H1 (cell line): Measurements from ENCODE around the gene ADGRB3. TPM values are rescaled to one million over a fixed set of nuclear protein-coding genes. Genes with fewer than 3 reads are reported as not detected.

Experiments used
- CTCF ChIA-PET: fragments of 300-600 bp; sonication (Branson Sonifier 250); formaldehyde crosslinking; loops from one replicate; lab custom pipeline; 2021; ENCODE audit not compliant: partially characterized antibody; lab: Charles Lee
- POLR2A ChIA-PET: fragments of 300-600 bp; sonication (Branson Sonifier 250); formaldehyde crosslinking; loops from one replicate; lab custom pipeline; 2021; ENCODE audit warnings: inconsistent platforms; ENCODE audit not compliant: partially characterized antibody; lab: Charles Lee
- DNase-seq, 2 experiments: peaks; one replicate each; pipeline versions ENCODE4 v3.0.0 to v3.0.0-alpha.2; 2010 to 2022; ENCODE audit warnings: low spot score in 2 of 2, low read depth in 1 of 2, mixed read lengths in 1 of 2
- FAIRE-seq: peaks from 2 replicates; lab custom pipeline; 2011; peaks lifted over from hg19 to GRCh38; lab: Jason Lieb, UNC
- H2AFZ ChIP-seq: 2 replicates; pipeline ENCODE4 v1.8.1; 2012; ENCODE audit warnings: low read length, inconsistent platforms
- H2AK5ac ChIP-seq: 2 replicates; pipeline ENCODE4 v1.6.1; 2013; ENCODE audit warnings: low read depth, low read length
- H2BK120ac ChIP-seq: replicated peaks from 2 replicates; pipeline ENCODE3; 2013; ENCODE audit warnings: low read depth, low read length, inconsistent platforms
- H2BK12ac ChIP-seq: 2 replicates; pipeline ENCODE4 v1.6.1; 2013; ENCODE audit warnings: low read depth, low read length
- H2BK15ac ChIP-seq: 2 replicates; pipeline ENCODE4 v1.6.1; 2013; ENCODE audit warnings: low read length
- H2BK20ac ChIP-seq: 2 replicates; pipeline ENCODE4 v1.6.1; 2013; ENCODE audit warnings: low read length
- H2BK5ac ChIP-seq: 2 replicates; pipeline ENCODE4 v1.6.1; 2013; ENCODE audit warnings: low read depth, low read length
- H3K14ac ChIP-seq: 2 replicates; pipeline ENCODE4 v1.6.1; 2013; ENCODE audit warnings: inconsistent platforms; ENCODE audit not compliant: insufficient read length
- H3K18ac ChIP-seq: 2 replicates; pipeline ENCODE4 v1.6.1; 2013; ENCODE audit warnings: low read length; ENCODE audit errors: extremely low read depth
- H3K23ac ChIP-seq: 2 replicates; pipeline ENCODE4 v1.6.1; 2013; ENCODE audit warnings: inconsistent platforms; ENCODE audit not compliant: insufficient read length
- H3K23me2 ChIP-seq: 2 replicates; pipeline ENCODE4 v1.6.1; 2013; ENCODE audit warnings: low read depth, low read length
- H3K27ac ChIP-seq: 2 replicates; pipeline ENCODE4 v1.6.1; 2011; ENCODE audit warnings: low read depth, low read length, inconsistent platforms
- H3K27me3 ChIP-seq, 4 experiments: replicated peaks in 1 of 4; 1 replicate in 1 of 4; 2 replicates in 3 of 4; pipeline versions ENCODE4 v1.6.1 to v1.8.1; 2011 to 2013; ENCODE audit warnings: low read length in 3 of 4, mild to moderate bottlenecking in 3 of 4, inconsistent platforms in 2 of 4, mixed read lengths in 2 of 4, moderate library complexity in 1 of 4; ENCODE audit not compliant: control insufficient read depth in 3 of 4, insufficient read depth in 3 of 4; ENCODE audit errors: extremely low read depth in 1 of 4
- H3K36me3 ChIP-seq, 4 experiments: 2 replicates each; pipeline versions ENCODE4 v1.6.1 to v1.8.1; 2011 to 2013; ENCODE audit warnings: mild to moderate bottlenecking in 4 of 4, low read length in 3 of 4, moderate library complexity in 2 of 4, control low read depth in 1 of 4, inconsistent platforms in 1 of 4; ENCODE audit not compliant: insufficient read depth in 4 of 4, control insufficient read depth in 2 of 4
- H3K4ac ChIP-seq: replicated peaks from 2 replicates; pipeline ENCODE3; 2013; ENCODE audit warnings: low read length, low read depth, mixed read lengths, inconsistent platforms; ENCODE audit not compliant: insufficient read length
- H3K4me1 ChIP-seq, 4 experiments: replicated peaks in 1 of 4; 1 replicate in 1 of 4; 2 replicates in 3 of 4; pipeline versions ENCODE4 v1.6.1 to v1.8.1; 2011 to 2013; ENCODE audit warnings: low read length in 3 of 4, inconsistent platforms in 2 of 4, mixed read lengths in 1 of 4; ENCODE audit not compliant: insufficient read depth in 4 of 4, control insufficient read depth in 3 of 4
- H3K4me2 ChIP-seq, 2 experiments: 2 replicates each; pipeline versions ENCODE4 v1.6.1 to v1.8.1; 2011 to 2013; ENCODE audit warnings: low read depth in 2 of 2, low read length in 2 of 2, control low read depth in 1 of 2, inconsistent platforms in 1 of 2, mild to moderate bottlenecking in 1 of 2; ENCODE audit not compliant: insufficient read depth in 1 of 2
- H3K4me3 ChIP-seq, 4 experiments: fragments of 200-600, 300-600 bp in 1 of 4; sonication (generic), shearing (Covaris generic), sonication (Bioruptor Twin) in 1 of 4; 2 replicates each; pipeline versions ENCODE4 v1.5.1 to v1.8.1; 2011 to 2016; ENCODE audit warnings: low read length in 4 of 4, low read depth in 3 of 4, control low read depth in 2 of 4, inconsistent platforms in 2 of 4, mild to moderate bottlenecking in 2 of 4, mixed read lengths in 1 of 4, moderate library complexity in 1 of 4; ENCODE audit not compliant: insufficient read depth in 2 of 4; ENCODE audit errors: extremely low read depth in 1 of 4
- H3K56ac ChIP-seq: replicated peaks from 2 replicates; pipeline ENCODE3; 2013; ENCODE audit warnings: low read depth, mild to moderate bottlenecking, mixed read lengths, low read length, inconsistent platforms; ENCODE audit not compliant: insufficient read length
- H3K79me1 ChIP-seq: 2 replicates; pipeline ENCODE4 v1.6.1; 2013; ENCODE audit warnings: low read depth, low read length, control low read depth
- H3K79me2 ChIP-seq, 2 experiments: 2 replicates each; pipeline versions ENCODE4 v1.6.1 to v1.8.1; 2012 to 2013; ENCODE audit warnings: low read length in 2 of 2, mild to moderate bottlenecking in 2 of 2, inconsistent platforms in 1 of 2; ENCODE audit not compliant: insufficient read depth in 2 of 2, control insufficient read depth in 1 of 2
- H3K9ac ChIP-seq, 4 experiments: replicated peaks in 1 of 4; 1 replicate in 1 of 4; 2 replicates in 3 of 4; pipeline versions ENCODE4 v1.6.1 to v1.8.1; 2011 to 2013; ENCODE audit warnings: low read depth in 3 of 4, low read length in 3 of 4, control low read depth in 2 of 4, mild to moderate bottlenecking in 2 of 4, moderate library complexity in 2 of 4, inconsistent platforms in 1 of 4; ENCODE audit errors: extremely low read depth in 1 of 4
- H3K9me3 ChIP-seq, 2 experiments: 2 replicates each; pipeline versions ENCODE4 v1.6.1 to v1.8.1; 2012 to 2013; ENCODE audit warnings: mild to moderate bottlenecking in 2 of 2, moderate library complexity in 2 of 2, control low read depth in 1 of 2, inconsistent platforms in 1 of 2, low read depth in 1 of 2, low read length in 1 of 2, mixed read lengths in 1 of 2; ENCODE audit not compliant: insufficient read depth in 2 of 2
- H4K20me1 ChIP-seq, 2 experiments: replicated peaks in 1 of 2; 2 replicates each; pipeline versions ENCODE3 to v1.8.1; 2011 to 2013; ENCODE audit warnings: inconsistent platforms in 2 of 2, low read length in 2 of 2, mild to moderate bottlenecking in 1 of 2; ENCODE audit not compliant: insufficient read depth in 2 of 2, control insufficient read depth in 1 of 2
- H4K5ac ChIP-seq: 2 replicates; pipeline ENCODE4 v1.6.1; 2013; ENCODE audit warnings: low read length, low read depth, mixed read lengths, inconsistent platforms; ENCODE audit not compliant: insufficient read length
- H4K8ac ChIP-seq: 2 replicates; pipeline ENCODE4 v1.8.0; 2013; ENCODE audit warnings: mild to moderate bottlenecking, moderate library complexity, low read length, inconsistent platforms; ENCODE audit not compliant: insufficient read depth; ENCODE audit errors: extremely low read depth
- H4K91ac ChIP-seq: replicated peaks from 2 replicates; pipeline ENCODE3; 2013; ENCODE audit warnings: low read length, mixed read lengths, inconsistent platforms; ENCODE audit not compliant: insufficient read length
- BACH1 ChIP-seq: IDR thresholded peaks from 2 replicates; pipeline ENCODE4 v1.6.1; 2012; ENCODE audit warnings: low read length, improper control_type of control experiment
- CHD1 ChIP-seq: IDR thresholded peaks from 2 replicates; pipeline ENCODE4 v1.6.1; 2012; ENCODE audit warnings: low read depth, low read length, improper control_type of control experiment
- CTBP2 ChIP-seq: IDR thresholded peaks from 2 replicates; pipeline ENCODE4 v1.7.0; 2011; ENCODE audit warnings: borderline replicate concordance, mild to moderate bottlenecking, moderate library complexity, mixed read lengths, low read length; ENCODE audit not compliant: insufficient read depth, insufficient read length
- E2F6 ChIP-seq: IDR thresholded peaks from 2 replicates; pipeline ENCODE4 v1.6.1; 2012; ENCODE audit warnings: inconsistent platforms
- MAFK ChIP-seq: IDR thresholded peaks from 2 replicates; pipeline ENCODE4 v1.6.1; 2012; ENCODE audit warnings: low read depth, mild to moderate bottlenecking, improper control_type of control experiment, low read length
- POLR2A ChIP-seq, 2 experiments: IDR thresholded peaks; 1 replicate in 1 of 2; 2 replicates in 1 of 2; pipeline ENCODE4 v1.6.1; 2011; ENCODE audit warnings: low read depth in 2 of 2, low read length in 2 of 2, mild to moderate bottlenecking in 2 of 2; ENCODE audit errors: control extremely low read depth in 1 of 2
- ZNF274 ChIP-seq: IDR thresholded peaks from 2 replicates; pipeline ENCODE4 v1.7.0; 2012; ENCODE audit warnings: low read length, borderline replicate concordance; ENCODE audit errors: extremely low read depth
- WGBS, 2 experiments: shearing (Covaris generic) in 1 of 2; methylation state at CpG; one replicate each; pipeline versions ENCODE4 v1.1.6 to v1.1.7; 2013 to 2015; ENCODE audit warnings: low lambda C conversion rate in 2 of 2, mixed read lengths in 2 of 2, inconsistent platforms in 1 of 2, low coverage in 1 of 2, missing lambda C conversion rate in 1 of 2; ENCODE audit not compliant: insufficient replicate concordance in 2 of 2, insufficient coverage in 1 of 2, insufficient read length in 1 of 2; ENCODE audit errors: extremely low coverage in 1 of 2, missing lambda C conversion rate in 1 of 2; 5-methylcytosine and 5-hydroxymethylcytosine counted together
- polyA plus RNA-seq, 7 experiments: library from polyadenylated mRNA; depleted of rRNA in 3 of 7; stranded (reverse) in 5 of 7; unstranded in 2 of 7; fragments of >200 nt in 5 of 7; fragments of 200-250 nt in 2 of 7; gene quantifications; 1 replicate in 5 of 7; 2 replicates in 1 of 7; 4 replicates in 1 of 7; pipeline versions ENCODE4 v1.2.1 to v1.2.3, GENCODE V29; 2011 to 2013; ENCODE audit warnings: missing spikeins in 2 of 7, mixed read lengths in 2 of 7
- total RNA-seq: library from RNA; stranded (reverse); fragmentation: NEBNext Ultra II Directional; extraction: Animal tissue kit (Norgen Biotek cat#: 25700); gene quantifications from 2 replicates; pipeline ENCODE4 v1.2.1, GENCODE V29; 2021

Gene ADGRB3
- total and polyA plus RNA-seq, 2 of the 8 experiments (the other 6 are each of a cell fraction or from before 2014, with no cell fraction given) = 0.35 to 1.2 TPM

GRCh38 chr6:69422475-69422874 is 787.4 kb downstream of the ADGRB3 start:
- 89% methylated on average over 3 of the region's 3 CpGs; no CpG with 5 or more reads in 1 of the 2 experiments for WGBS, 2 experiments
- Histone ChIP-seq H4K5ac (no peak overlapping the region), H3K23me2 (no peaks in the 10 kb centered on the region), H3K4me1 (no peaks in the 10 kb centered on the region), H2BK12ac (no peak overlapping the region), H4K8ac (no peak overlapping the region), H3K36me3 (no peaks in the 10 kb centered on the region), H3K27me3 (peaks cover 0 to 1% (median 0%) of the 10 kb centered on the region in 4 experiments; a peak in 1 of 7 replicates), H4K20me1 (no peaks in the 10 kb centered on the region), H3K4me2 (no peak overlapping the region), H3K4me3 (no peak overlapping the region), H3K18ac (no peak overlapping the region), H2BK20ac (no peak overlapping the region), H3K9me3 (no peaks in the 10 kb centered on the region), H2BK5ac (no peak overlapping the region), H3K79me1 (no peaks in the 10 kb centered on the region), H2AFZ (no peak overlapping the region), H3K23ac (no peak overlapping the region), H2AK5ac (no peak overlapping the region), H4K91ac (no peak overlapping the region), H3K56ac (no peak overlapping the region), H3K79me2 (no peaks in the 10 kb centered on the region), H3K9ac (no peak overlapping the region), H2BK120ac (no peak overlapping the region), H2BK15ac (no peak overlapping the region), H3K27ac (no peak overlapping the region)
- DNase-seq = no peak
- POLR2A ChIA-PET = no interaction called here
- CTCF ChIA-PET = no interaction called here
- TF ChIP-seq E2F6 (no peak), MAFK (no peak), CTBP2 (no peak), POLR2A (IDR thresholded peaks at IDR 0.05; ENCODE audit: control extremely low read depth in 1 of 2, low read depth in 2 of 2, low read length in 2 of 2) (no peak), BACH1 (no peak), CHD1 (no peak), ZNF274 (no peak)
- TF ChIP-seq, all 59 proteins: peak for 0
- Histone ChIP-seq H3K4ac (no peak overlapping the region), H3K14ac (no peak overlapping the region)
- no peak for FAIRE-seq
